Measurements from ENCODE around the gene PEX11A. TPM values are rescaled to one million over a fixed set of nuclear protein-coding genes. Genes with fewer than 3 reads are reported as not detected.

PEX11A gene
- total RNA-seq, 5 donors from 2014 or later (not counting 1 experiment from before 2014, with no cell fraction given), result 0.91 to 4.0 (median 2.0) TPM

GRCh38 chr15:89673165-89673512, 17.4 kb downstream of the PEX11A start:
- Mint-ChIP-seq H3K4me3 (no peak overlapping the region), H3K9me3 (no peaks in the 10 kb centered on the region), H3K36me3 (no peaks in the 10 kb centered on the region), H3K4me1 (no peaks in the 10 kb centered on the region), H3K27me3 (peaks cover 2 to 6% of the 10 kb centered on the region in 2 donors), H3K27ac (no peak overlapping the region)
- ChIA-PET POLR2A (no interaction called here), CTCF (no interaction called here)
- H3K9me3 ChIP-seq, result no peaks in the 10 kb centered on the region
- ATAC-seq (replicated peaks in 1 of 4), result peak in 1 of 4 experiments; percentile 43
- 82% methylated on average over 8 of the region's 12 CpGs for WGBS (ENCODE audit: insufficient coverage)
- H3K27ac ChIP-seq (ENCODE audit: low read length), result no peak overlapping the region
- H3K4me1 ChIP-seq (ENCODE audit: control insufficient read depth in 1 of 2, extremely low read depth in 1 of 2, insufficient read depth in 2 of 2, low read length in 2 of 2), result no peaks in the 10 kb centered on the region
- no peaks in the 10 kb centered on the region for H3K36me3 ChIP-seq (ENCODE audit: control insufficient read depth in 2 of 2, extremely low read depth in 1 of 2, insufficient read depth in 1 of 2, low read length in 1 of 2)
- peaks cover 0 to 19% of the 10 kb centered on the region in 2 experiments for H3K27me3 ChIP-seq (replicated peaks in 1 of 2; ENCODE audit: control insufficient read depth in 2 of 2, extremely low read depth in 1 of 2, insufficient read depth in 2 of 2, low read length in 1 of 2)
- peak in 1 of 35 experiments; percentile 10 for DNase-seq
- H3K4me3 ChIP-seq (ENCODE audit: control insufficient read depth in 1 of 2, extremely low read depth in 1 of 2, low read length in 1 of 2), result no peak overlapping the region

GRCh38 chr15:89672221-89673164, 18.1 kb downstream of the PEX11A start:
- Histone ChIP-seq H3K36me3 (ENCODE audit: control insufficient read depth in 2 of 2, extremely low read depth in 1 of 2, insufficient read depth in 1 of 2, low read length in 1 of 2) (no peaks in the 10 kb centered on the region), H3K4me1 (ENCODE audit: control insufficient read depth in 1 of 2, extremely low read depth in 1 of 2, insufficient read depth in 2 of 2, low read length in 2 of 2) (no peaks in the 10 kb centered on the region), H3K9me3 (no peaks in the 10 kb centered on the region), H3K27me3 (replicated peaks in 1 of 2; ENCODE audit: control insufficient read depth in 2 of 2, extremely low read depth in 1 of 2, insufficient read depth in 2 of 2, low read length in 1 of 2) (peaks cover 0 to 19% of the 10 kb centered on the region in 2 experiments), H3K27ac (ENCODE audit: low read length) (no peak overlapping the region), H3K4me3 (ENCODE audit: control insufficient read depth in 1 of 2, extremely low read depth in 1 of 2, low read length in 1 of 2) (no peak overlapping the region)
- H3K9me3 Mint-ChIP-seq, result no peaks in the 10 kb centered on the region
- ATAC-seq (replicated peaks in 1 of 4) (no peak), DNase-seq (no peak)
- 91% methylated on average over 10 of the region's 12 CpGs for WGBS (ENCODE audit: insufficient coverage)
- H3K4me1 Mint-ChIP-seq, result no peaks in the 10 kb centered on the region
- peaks cover 8 to 12% of the 10 kb centered on the region in 2 donors for H3K27me3 Mint-ChIP-seq
- no peak overlapping the region for H3K27ac Mint-ChIP-seq
- CTCF ChIA-PET, result no interaction called here
- no peaks in the 10 kb centered on the region for H3K36me3 Mint-ChIP-seq
- POLR2A ChIA-PET, result no interaction called here
- no peak overlapping the region for H3K4me3 Mint-ChIP-seq

- peaks cover 10 to 14% of the 10 kb centered on the region in 2 donors for H3K27me3 Mint-ChIP-seq
- no peak overlapping the region for H3K4me3 Mint-ChIP-seq
- WGBS (ENCODE audit: insufficient coverage), result 10% methylated on average over 3 of the region's 4 CpGs
- no peaks in the 10 kb centered on the region for H3K36me3 Mint-ChIP-seq
- H3K36me3 ChIP-seq (ENCODE audit: control insufficient read depth in 2 of 2, extremely low read depth in 1 of 2, insufficient read depth in 1 of 2, low read length in 1 of 2), result no peaks in the 10 kb centered on the region
- ATAC-seq (replicated peaks in 1 of 4) (no peak), DNase-seq (no peak)
- ChIA-PET POLR2A (no interaction called here), CTCF (no interaction called here)
- no peak overlapping the region for H3K4me3 ChIP-seq (ENCODE audit: control insufficient read depth in 1 of 2, extremely low read depth in 1 of 2, low read length in 1 of 2)
- no peaks in the 10 kb centered on the region for H3K4me1 Mint-ChIP-seq
- no peak overlapping the region for H3K27ac Mint-ChIP-seq
- H3K4me1 ChIP-seq (ENCODE audit: control insufficient read depth in 1 of 2, extremely low read depth in 1 of 2, insufficient read depth in 2 of 2, low read length in 2 of 2), result no peaks in the 10 kb centered on the region
- H3K27me3 ChIP-seq (replicated peaks in 1 of 2; ENCODE audit: control insufficient read depth in 2 of 2, extremely low read depth in 1 of 2, insufficient read depth in 2 of 2, low read length in 1 of 2), result peaks cover 0 to 22% of the 10 kb centered on the region in 2 experiments
- no peaks in the 10 kb centered on the region for H3K9me3 Mint-ChIP-seq
- H3K27ac ChIP-seq (ENCODE audit: low read length), result no peak overlapping the region
- H3K9me3 ChIP-seq, result no peaks in the 10 kb centered on the region
Observed at GRCh38 chr15:89671687-89672086, 18.9 kb downstream of the PEX11A start.

DNA sequence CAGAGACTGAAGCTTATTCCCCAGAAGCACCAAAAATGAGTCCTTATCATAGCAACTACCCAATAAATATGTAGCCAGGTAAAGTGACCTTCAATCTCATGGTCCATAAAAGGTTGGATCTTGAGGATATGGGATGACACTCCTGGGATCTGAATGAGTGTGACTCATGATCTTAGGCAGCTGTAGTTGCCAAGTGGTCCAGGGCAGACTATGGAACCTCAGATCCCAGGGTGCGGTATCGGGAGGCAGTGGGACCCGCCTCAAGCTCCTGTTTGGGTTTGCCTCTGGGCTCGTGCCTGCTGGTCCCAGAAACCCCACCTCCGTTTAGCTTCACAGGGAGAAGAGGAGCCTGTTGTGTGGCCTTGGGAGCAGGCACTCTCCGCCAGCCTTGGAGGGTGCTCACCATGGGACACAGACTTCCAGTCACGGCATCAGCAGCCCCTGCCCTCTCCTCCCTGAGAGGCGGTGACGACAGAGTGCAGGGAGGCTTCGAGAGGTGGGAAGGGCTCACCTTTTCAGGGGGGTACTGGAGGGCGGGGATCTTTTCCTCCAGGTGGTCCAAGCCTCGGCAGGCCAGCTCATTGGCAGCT, 19.5 kb downstream of the PEX11A start:
- Histone ChIP-seq H3K27me3 (replicated peaks in 1 of 2; ENCODE audit: control insufficient read depth in 2 of 2, extremely low read depth in 1 of 2, insufficient read depth in 2 of 2, low read length in 1 of 2) (peaks cover 0 to 28% of the 10 kb centered on the region in 2 experiments), H3K4me3 (ENCODE audit: control insufficient read depth in 1 of 2, extremely low read depth in 1 of 2, low read length in 1 of 2) (no peak overlapping the region), H3K4me1 (ENCODE audit: control insufficient read depth in 1 of 2, extremely low read depth in 1 of 2, insufficient read depth in 2 of 2, low read length in 2 of 2) (peaks cover 0 to under 1% of the 10 kb centered on the region in 2 experiments), H3K9me3 (no peaks in the 10 kb centered on the region), H3K36me3 (ENCODE audit: control insufficient read depth in 2 of 2, extremely low read depth in 1 of 2, insufficient read depth in 1 of 2, low read length in 1 of 2) (no peaks in the 10 kb centered on the region), H3K27ac (ENCODE audit: low read length) (no peak overlapping the region)
- 89% methylated on average over 9 of the region's 12 CpGs for WGBS (ENCODE audit: insufficient coverage)
- no peak overlapping the region for H3K4me3 Mint-ChIP-seq
- H3K36me3 Mint-ChIP-seq, result no peaks in the 10 kb centered on the region
- no peak for ATAC-seq (replicated peaks in 1 of 4)
- ChIA-PET CTCF (no interaction called here), POLR2A (no interaction called here)
- H3K27me3 Mint-ChIP-seq, result peaks cover 14 to 16% of the 10 kb centered on the region in 2 donors
- no peak overlapping the region for H3K27ac Mint-ChIP-seq
- H3K9me3 Mint-ChIP-seq, result no peaks in the 10 kb centered on the region
- H3K4me1 Mint-ChIP-seq, result no peaks in the 10 kb centered on the region
- no peak for DNase-seq

DNA sequence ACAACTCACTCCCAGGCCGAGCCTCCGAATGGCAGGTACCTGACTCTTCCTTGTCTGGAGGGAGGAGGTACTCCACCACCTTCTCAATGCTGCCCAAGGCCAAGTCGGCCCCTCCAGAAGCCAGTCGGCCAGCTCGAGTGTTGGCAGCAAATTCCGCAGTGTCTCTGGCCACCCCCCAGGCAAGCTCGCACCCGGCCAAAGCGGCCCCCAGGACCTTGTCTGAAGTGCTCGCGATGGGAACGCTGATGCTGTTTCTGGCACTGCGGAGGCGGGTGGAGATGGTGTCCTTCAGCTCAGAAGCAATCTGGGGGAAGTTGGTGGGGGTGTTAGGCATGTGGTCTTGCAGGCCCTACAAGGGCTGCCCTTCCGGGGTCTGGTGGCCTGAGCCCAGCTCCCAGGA, 20.6 kb downstream of the PEX11A start:
- WGBS (ENCODE audit: insufficient coverage), result 88% methylated on average over 11 of the region's 15 CpGs
- Histone ChIP-seq H3K27ac (ENCODE audit: low read length) (no peak overlapping the region), H3K4me1 (ENCODE audit: control insufficient read depth in 1 of 2, extremely low read depth in 1 of 2, insufficient read depth in 2 of 2, low read length in 2 of 2) (peaks cover 0 to 5% of the 10 kb centered on the region in 2 experiments), H3K36me3 (ENCODE audit: control insufficient read depth in 2 of 2, extremely low read depth in 1 of 2, insufficient read depth in 1 of 2, low read length in 1 of 2) (no peaks in the 10 kb centered on the region), H3K4me3 (ENCODE audit: control insufficient read depth in 1 of 2, extremely low read depth in 1 of 2, low read length in 1 of 2) (no peak overlapping the region), H3K9me3 (no peaks in the 10 kb centered on the region), H3K27me3 (replicated peaks in 1 of 2; ENCODE audit: control insufficient read depth in 2 of 2, extremely low read depth in 1 of 2, insufficient read depth in 2 of 2, low read length in 1 of 2) (peaks cover 0 to 36% of the 10 kb centered on the region in 2 experiments)
- ATAC-seq (replicated peaks in 1 of 4) (no peak), DNase-seq (no peak)
- H3K36me3 Mint-ChIP-seq, result no peaks in the 10 kb centered on the region
- H3K9me3 Mint-ChIP-seq, result no peaks in the 10 kb centered on the region
- peaks cover under 1 to 1% (median under 1%) of the 10 kb centered on the region in 3 donors for H3K4me1 Mint-ChIP-seq
- H3K4me3 Mint-ChIP-seq, result no peak overlapping the region
- no peak overlapping the region for H3K27ac Mint-ChIP-seq
- POLR2A ChIA-PET, result no interaction called here
- H3K27me3 Mint-ChIP-seq, result peaks cover 15 to 18% of the 10 kb centered on the region in 2 donors
- CTCF ChIA-PET, result no interaction called here

- peaks cover 4 to 6% (median 4%) of the 10 kb centered on the region in 3 donors for H3K4me1 Mint-ChIP-seq
- H3K4me1 ChIP-seq (ENCODE audit: control insufficient read depth in 1 of 2, extremely low read depth in 1 of 2, insufficient read depth in 2 of 2, low read length in 2 of 2), result peaks cover 0 to 5% of the 10 kb centered on the region in 2 experiments
- no peak overlapping the region for H3K4me3 Mint-ChIP-seq
- H3K27ac Mint-ChIP-seq, result no peak overlapping the region
- H3K9me3 Mint-ChIP-seq, result no peaks in the 10 kb centered on the region
- H3K9me3 ChIP-seq, result no peaks in the 10 kb centered on the region
- ATAC-seq (replicated peaks in 1 of 4) (no peak), DNase-seq (no peak)
- peaks cover 21 to 23% of the 10 kb centered on the region in 2 donors for H3K27me3 Mint-ChIP-seq
- H3K27ac ChIP-seq (ENCODE audit: low read length), result no peak overlapping the region
- WGBS (ENCODE audit: insufficient coverage), result 92% methylated on average over 7 of the region's 9 CpGs
- H3K27me3 ChIP-seq (replicated peaks in 1 of 2; ENCODE audit: control insufficient read depth in 2 of 2, extremely low read depth in 1 of 2, insufficient read depth in 2 of 2, low read length in 1 of 2), result peaks cover 0 to 41% of the 10 kb centered on the region in 2 experiments
- H3K36me3 Mint-ChIP-seq, result no peaks in the 10 kb centered on the region
- POLR2A ChIA-PET, result no interaction called here
- H3K36me3 ChIP-seq (ENCODE audit: control insufficient read depth in 2 of 2, extremely low read depth in 1 of 2, insufficient read depth in 1 of 2, low read length in 1 of 2), result no peaks in the 10 kb centered on the region
- CTCF ChIA-PET, result no interaction called here
- no peak overlapping the region for H3K4me3 ChIP-seq (ENCODE audit: control insufficient read depth in 1 of 2, extremely low read depth in 1 of 2, low read length in 1 of 2)
Observed at GRCh38 chr15:89669309-89669865, 21.2 kb downstream of the PEX11A start.

Data from T-cell (primary cell).